SHP77 (cell line): ENCODE measurements around the gene ZBTB45.
A peak's percentile ranks its signal among the peaks of the same experiment; 100 is the strongest.

Experiments used
- DNase-seq, 2 experiments: peaks; one replicate each; lab custom pipeline; 2025; lab: John Stamatoyannopoulos, UW

The ZBTB45 gene

DNA sequence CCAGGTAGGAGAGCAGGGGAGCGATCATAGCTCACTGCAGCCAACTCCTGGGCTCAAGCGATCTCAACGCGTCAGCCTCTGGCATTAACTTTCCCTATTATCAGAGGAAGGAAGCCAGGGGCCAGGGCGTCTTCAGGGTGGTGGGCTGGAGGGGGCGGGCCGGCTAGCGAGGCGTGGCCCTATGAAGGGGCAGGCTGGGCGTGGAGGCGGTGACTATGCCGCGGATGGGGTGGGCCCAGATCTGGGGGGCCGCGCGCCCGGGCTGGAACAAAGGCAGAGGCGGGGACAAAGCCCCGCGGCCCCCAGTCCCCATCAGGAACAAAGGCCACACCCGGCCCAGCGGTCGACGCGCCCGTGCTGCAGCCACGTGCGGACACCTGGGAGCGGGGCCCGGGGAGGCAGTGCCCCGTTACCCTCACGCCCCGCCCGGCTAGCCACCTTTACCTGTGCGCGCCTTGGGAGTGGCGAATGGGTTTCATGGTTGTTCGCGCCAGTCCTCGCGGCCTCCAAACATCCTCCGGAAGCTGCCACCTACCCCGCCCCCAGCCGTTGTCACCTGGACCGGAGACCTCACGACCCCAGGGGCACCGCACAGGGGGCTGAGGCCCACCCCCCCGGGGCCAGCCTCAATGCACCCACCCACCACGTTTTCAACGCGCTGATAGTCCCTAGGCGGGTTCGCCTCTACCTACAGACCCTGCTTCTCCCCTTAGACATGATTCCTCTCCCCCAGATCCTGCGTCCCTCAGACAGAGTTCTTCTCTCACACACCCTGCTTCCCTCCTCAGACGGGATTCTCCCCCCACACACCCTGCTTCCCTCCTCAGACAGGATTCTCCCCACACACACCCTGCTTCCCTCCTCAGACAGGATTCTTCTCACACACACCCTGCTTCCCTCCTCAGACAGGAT, 18.9 kb upstream of the ZBTB45 start:
- no peak for DNase-seq

DNA sequence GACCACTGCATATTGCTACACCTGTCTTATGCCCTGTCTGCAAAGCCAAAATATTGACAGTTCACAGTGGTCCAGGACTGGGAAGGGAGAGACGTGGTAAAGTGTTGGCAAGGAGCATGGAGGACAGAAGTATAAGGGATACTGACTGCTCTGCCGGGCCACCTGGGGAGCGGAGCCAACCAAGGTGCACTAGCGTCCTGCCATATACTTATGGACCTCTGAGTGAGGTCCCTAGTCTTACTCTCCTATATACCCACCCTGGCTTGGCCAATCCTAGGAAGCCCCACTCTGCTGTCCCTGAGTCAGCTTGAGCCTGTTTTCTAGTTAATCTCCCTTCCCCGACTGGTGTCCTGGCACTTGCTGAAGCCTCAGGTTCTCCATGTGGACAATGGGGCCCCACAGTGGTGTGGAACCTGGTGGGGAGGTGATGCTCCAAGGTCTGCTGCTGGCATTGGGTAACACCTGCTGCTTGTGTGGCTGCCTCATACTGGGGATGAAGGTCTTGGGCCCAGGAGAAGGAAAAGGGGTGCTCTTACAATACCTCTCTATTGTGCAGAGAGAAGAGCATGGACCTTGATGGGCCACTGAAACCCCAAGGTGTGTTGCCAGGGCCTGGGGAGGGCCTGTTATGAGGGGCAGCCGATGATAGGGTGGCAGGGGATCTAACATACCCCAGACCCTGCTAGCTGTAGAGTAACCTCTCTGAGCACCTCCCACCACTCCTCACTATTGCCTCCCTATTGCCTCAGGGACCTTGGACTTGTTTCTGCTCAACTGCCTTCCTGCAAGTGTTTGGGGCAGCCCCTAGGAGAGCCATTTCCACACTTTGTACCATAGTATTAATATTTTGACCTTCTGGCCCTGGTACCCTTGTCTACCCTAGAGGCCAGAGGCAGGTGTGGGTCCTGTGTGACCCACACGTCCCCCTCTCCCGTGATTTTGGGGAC, 17.5 kb upstream of the ZBTB45 start:
- DNase-seq, result no peak

DNA sequence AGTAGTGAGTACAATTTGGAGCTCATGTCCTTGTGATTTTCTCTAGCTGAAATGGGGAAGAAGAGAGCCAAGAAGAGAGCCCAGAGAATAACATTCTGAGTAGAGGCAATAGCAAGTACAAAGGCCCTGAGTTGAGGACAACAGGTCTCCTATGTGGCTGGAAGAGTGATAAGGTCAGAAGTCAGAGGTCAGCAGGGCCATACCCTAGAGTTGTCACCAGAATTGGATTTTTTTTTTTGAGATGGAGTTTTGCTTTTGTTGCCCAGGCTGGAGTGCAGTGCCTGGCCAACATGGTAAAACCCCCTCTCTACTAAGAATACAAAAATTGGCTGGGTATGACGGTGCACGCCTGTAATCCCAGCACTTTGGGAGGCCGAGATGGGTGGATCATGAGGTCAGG, 16.2 kb upstream of the ZBTB45 start:
- no peak for DNase-seq

DNA sequence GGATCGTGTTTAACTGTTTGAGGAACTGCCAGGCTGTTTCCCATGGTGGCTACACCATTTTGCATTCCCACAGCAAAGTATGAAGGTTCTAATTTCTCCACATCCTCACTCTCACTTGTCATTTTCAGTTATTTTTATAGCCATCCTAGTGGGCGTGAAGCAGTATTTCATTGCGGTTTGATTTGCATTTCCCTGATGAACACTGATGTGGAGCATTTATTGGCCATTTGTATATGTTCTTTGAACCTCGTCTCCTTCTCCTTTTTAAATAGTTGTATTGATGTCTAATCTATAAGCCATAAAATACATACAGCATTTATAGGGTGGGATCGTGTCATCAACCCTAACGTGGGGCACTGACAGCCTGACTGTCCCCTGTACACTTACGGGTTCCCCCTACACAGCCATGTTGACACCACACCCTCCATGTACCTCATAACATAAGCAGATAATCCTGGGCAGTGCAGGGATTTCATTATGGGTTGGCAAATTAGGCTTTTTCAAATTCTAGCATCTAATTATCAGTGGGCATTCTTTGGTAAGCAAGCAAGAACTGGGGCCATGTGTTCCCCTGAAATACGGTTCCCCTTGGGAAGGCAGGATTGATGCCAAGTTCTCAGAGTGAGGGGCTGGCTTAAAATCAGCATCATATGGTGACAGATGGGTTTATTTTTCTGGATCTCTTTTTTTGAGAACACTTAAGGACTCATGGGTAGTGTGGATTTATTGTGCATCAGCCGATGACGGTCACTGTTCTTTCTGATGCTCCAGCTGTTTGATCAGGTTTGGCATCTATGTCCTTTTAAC, 11.6 kb upstream of the ZBTB45 start:
- no peak for DNase-seq

DNA sequence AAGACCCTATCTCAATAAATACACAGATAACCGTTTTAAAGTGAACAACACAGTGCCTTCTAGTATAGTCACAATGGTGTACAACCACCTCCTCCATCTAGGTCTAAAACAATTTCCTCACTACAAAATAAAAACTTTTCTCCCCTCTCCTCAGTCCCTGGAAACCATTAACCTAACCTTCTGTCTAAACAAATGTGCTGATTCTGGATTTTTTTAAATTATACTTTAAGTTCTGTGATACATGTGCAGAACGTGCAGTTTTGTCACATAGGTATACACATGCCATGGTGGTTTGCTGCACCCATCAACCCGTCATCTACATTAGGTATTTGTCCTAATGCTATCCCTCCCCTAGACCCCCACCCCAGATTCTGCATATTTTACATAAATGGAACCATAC, 9.8 kb upstream of the ZBTB45 start:
- no peak for DNase-seq

DNA sequence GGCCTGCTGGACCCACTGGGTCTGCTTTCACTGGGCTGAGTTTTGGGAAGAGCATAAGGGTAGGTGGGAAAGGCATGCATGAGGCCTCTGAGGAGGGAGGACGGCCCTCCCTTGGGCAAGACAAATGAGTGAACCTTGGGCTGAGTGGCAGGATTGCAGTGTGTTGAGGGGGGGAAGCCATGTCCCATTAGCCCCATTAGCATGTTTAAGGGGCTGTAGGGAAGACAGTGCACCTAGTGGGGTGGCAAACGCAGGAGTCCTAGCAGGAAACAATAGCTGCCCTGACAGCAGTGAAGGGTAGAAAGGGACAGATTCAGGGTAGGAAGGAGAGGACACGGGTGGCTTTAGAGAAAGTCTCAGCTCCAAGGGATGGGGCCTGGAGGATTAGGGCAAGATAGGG, 3.1 kb upstream of the ZBTB45 start:
- DNase-seq, result no peak

DNA sequence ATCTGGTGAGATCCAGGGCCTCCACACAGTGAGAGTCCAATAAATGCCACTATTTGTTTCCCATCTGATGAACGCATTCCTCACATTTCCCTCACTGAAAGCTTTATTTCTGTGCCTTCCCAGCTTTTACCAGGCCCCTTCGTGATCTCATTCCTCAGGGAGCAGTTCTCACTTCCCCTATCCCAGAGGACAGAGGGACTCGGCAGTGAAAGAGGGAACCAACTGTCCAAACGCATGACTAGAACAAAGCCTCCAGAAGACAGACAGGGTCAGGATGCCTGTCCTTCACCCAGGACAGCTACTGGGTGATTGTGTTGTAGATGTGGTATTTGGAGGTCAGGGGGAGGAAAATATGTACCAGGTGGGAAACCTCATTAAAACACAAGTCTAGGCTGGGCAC, 2.0 kb upstream of the ZBTB45 start:
- no peak for DNase-seq

DNA sequence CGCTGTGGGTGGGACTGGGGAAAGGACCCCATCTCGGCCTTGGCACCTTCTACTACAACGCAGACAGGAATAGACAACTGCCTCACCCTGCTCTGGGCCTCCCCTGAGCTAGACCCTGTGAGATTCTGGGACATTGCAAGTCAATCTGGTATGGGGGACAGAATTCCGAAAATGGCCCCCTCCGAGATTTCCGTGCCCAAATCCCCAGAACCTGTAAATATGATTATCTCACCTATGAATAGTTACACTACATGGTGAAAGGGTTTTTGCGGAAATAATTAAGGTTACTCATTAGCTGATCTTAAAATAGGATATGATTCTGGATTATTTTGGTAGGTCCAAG, 618 bp upstream of the ZBTB45 start:
- DNase-seq, result no peak

DNA sequence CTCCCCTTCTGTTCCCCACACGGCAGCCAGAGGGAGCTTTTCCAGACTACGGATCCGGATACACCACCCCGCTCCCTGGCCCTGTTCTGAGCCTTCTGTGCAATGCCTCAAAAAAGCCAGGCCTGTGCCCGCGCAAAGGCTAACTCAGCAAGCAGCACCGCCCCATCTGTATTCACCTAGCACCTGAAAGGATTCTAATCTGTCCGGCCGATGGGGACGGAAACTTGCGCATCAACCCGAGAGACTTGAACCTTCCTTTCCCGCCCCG, 589 bp downstream of the ZBTB45 start:
- peak; percentile 63 to 69 for DNase-seq

DNA sequence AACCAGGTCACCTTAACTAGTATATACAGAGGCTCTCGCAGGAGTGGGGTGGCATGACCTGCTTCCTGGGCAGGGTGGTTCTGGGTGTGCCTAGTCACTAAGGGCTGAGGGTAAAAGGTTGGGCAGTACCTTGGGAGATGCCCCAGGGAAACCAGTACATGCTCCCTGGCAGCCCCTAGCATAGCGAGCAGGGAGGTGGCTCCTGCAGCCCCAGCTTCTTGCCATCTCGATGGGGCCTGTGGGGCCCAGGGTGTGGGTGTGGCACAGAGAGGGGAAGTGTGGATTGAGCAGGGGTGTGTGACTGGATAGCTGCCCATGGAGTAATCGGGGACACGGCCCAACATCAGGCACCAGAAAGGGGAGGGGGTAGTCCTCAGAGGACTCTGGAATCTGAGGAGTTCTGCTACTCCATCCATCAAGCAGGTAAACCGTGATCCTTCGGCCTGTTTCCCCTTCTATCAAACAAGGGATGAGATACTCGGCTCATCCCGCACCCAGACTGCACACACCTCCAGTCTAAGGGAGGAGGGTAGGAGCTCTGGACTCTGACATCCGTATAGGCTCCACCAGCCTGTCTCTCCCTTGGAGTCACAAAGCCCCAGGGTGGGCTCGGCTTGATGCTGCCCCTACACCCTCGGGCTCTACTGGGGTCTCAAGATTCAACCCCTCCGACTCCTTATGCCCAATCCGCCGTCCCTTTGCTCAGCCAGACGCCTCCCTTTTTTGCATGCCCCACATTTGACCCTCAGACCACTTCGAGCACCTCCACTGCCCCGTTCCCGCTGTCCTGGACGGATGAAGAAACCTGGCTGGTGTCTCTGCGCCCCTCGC, 1.1 kb downstream of the ZBTB45 start:
- no peak for DNase-seq

DNA sequence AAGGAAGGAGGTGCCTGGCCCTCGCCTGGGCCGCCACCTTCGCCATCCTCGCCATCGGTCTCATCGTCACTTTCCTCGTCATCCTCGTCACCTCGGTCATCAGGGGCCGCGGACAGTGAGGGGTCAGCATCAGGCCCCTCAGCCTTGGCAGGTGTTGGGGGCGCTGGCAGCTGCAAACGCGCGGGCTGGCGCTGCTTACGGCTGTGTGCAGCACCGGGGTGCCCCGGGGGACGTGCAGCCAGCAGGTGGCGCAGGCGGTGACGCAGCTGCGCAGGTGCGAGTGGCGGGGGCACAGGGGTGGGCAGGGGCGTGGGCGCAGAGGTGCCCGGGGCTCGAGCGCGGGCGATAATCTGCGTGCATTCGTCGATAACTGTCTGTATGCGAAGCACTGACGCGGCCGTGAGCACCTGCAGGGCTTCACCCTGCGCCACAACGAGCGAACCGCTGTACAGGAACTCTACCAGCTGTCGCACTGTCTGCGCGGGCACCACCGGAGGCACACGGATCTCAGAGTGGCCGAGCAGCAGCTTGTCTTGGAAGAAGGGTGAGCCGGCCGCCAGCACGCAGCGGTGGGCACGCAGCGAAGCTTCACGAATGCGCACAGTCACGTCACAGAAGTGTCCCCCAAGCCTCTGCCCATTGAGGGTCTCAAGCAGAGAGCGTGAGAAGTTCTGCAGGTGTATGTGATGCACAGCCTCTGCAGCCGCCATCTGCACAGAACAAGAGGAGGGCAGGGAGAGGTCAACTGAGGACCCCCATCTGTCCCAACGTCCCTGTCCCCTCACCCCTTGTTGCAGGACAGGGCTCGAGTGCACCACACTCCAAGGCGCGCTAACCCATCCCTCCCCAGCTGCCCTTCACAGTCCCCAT, 2.4 kb downstream of the ZBTB45 start:
- DNase-seq, result no peak

DNA sequence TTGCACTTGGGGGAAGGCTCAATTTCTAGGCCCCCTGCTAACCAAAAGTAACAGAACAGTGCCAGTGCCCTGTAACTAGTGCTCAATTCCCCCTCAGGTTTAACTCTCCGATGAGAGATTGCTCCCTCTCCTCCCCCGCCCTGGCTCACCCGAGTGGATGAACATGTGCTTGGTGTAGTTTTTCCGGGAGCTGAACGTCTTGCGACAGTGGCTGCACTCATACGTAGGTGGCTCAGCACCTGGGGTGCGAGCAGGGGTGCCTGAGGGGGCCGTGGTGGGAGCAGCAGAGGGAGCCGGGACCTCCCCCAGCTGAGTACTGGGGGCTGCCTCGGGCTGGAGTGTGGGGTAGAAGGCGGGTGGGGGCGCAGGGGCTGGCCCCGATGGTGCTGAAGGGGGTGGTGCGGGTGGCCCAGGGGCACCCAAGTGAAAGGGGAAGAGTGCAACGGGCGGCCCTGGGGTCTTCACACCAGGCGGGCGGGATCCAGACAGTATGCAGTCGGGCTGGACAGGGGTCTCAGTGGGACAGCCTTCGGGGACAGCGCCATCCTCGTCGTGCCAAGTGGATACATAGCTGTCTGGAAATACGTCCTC, 3.3 kb downstream of the ZBTB45 start:
- DNase-seq, result no peak

DNA sequence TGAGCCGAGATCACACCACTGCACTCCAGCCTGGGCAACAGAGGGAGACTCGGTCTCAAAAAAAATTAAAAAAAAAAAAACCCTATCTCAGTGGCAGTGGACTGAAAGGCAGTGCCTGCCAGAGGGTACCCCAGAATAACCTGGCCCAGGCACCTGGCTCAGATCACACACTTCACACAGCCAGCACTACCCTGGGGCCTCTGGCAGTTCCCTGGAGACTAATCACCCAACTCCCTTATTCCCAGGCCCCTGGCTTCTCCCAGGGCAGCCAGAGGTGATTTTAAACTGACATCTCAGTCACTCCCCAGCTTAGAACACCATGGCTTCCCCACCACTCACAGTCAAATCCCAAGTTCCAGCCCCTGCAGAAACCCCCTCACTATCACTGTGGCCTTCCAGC, 4.4 kb downstream of the ZBTB45 start:
- no peak for DNase-seq

DNA sequence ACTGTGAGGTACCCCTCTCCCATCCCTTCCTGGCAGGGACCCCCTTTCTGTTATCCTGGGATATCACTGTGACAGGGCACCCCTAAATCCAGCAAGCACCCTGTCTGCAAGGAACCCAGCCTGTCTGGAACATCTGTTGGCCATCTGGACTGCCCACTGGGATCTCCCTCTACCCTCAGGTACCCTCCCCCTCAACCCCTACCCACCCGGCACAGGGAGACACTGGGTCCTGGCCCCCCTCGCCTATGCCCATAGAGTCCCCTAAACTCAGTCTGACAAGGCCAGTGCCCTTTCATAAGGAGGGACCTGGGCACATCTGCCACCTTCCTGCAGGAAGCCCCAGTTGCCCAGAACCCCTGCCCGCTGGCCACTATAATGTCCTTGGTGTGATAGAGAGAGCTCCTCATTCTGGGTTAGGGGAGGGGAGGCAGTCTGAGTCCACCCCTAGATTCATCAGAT, 5.0 kb downstream of the ZBTB45 start:
- no peak for DNase-seq

DNA sequence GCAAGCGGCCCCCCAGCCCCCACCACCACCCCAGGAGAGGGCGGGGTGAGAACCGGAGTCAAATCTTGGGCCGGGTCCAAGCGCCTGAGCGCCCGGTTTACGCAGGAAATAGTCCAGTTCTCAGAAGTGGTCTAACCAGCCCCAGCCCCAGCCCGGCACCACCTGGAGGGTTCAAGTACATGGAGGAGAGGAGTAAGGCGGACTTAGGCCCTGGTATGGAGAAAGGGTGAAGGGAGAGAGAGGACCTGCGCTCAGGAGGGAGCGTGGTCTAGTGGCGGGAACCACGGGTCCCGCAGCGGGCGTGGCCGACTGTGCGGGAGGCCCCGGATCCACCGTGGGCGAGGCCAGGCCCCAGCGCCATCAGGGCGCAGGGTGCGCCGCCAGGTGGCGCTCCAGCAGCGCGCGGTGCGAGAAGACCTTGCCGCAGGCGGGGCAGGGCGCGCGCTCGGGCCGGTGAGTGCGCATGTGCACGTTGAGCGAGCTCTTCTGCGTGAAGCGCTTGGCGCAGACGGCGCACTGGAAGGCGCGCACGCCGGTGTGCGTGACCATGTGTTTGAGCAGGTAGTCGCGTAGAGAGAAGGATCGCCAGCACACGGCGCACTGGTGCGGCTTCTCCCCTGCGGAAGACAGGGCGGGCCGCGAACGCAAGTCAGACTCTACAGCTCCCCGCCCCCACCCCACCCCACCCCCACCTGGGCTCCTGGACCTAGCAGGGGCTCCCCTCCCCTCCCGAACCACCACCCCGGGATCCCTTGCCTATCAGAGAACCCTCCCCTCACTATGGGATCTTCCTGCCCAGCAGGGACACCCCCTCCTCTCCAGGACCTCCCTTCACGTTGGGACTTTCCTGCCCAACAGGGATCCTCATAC, 5.7 kb downstream of the ZBTB45 start:
- DNase-seq, result peak; percentile 87 to 92

DNA sequence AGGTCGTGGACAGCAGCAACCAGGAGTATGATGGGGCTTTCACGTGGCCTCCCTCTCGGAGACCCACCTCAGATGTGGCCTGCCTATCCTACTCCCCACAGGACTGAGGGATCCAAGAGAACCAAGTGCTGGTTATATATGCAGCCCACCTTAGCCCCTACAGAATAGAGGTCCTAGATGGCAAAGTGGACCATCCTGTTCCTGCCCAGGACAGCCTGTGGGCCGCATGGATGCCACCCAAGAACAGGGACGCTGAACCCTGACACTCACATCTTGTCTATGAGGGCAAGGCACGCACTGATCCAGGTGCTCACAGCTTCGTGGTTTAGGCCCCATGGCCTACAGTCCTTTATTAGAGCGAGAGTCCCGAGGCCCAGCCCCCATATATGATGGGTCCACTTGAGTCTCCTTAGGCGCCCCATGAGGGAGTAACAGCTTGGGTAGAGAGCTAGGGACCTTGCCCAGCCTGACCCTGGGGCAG, 6.4 kb downstream of the ZBTB45 start:
- no peak for DNase-seq

DNA sequence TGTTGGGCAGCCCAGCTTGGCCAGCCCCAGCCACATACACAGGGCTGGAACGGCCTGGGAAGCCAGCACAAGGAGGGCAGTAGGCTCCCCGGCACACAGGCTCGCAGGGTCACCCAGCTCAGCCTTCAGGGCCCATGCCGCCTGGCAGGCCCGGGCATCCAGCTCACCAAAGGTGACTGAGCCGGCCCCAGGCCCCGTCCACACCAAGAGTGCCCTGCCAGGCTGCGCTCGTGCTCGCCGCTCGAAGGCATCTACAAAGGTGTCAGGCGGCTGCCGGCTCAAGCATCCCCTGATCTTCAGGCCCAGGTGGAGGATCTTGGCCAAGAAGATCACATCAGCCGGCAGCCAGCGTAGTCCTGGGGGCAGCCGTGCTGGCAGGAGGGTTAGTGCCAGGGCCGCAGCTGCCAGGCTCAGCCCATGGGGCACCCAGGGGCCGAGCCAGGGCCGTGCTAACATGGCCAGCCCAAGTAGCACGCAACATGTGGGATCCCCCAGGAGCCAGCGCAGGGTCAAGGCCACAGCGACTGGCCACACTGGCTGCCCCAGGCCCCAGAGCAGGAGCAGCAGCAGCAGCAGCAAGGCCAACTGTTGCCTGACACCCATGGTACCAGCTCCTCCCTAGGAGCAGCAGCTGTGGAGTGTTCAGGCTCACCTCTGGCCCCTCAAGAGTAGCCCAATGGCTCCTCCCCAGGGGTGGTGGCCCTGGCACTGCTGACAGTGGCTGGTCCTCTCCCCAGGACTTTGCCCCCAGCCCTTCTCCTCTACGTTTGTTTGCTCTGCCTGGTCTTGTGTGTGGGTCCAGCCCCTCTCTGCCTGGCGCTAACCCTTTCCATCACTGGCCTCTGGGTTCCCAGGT, 8.0 kb downstream of the ZBTB45 start, which contains the start of gene SLC27A5:
Gene SLC27A5, minus strand, starts transcription at position 640 of the 856 bp plus-strand sequence. Its CDS starts 37 bp downstream, at position 603.
- no peak for DNase-seq
